Fibroblast of pulmonary artery (primary cell): Measurements from ENCODE around the gene ANXA10.

Experiments used
- DNase-seq: peaks from one replicate; pipeline ENCODE4 v3.0.0-alpha.2; 2010; ENCODE audit warnings: low read depth
- H3K4me3 ChIP-seq: replicated peaks from 2 replicates; pipeline ENCODE4 v1.5.1; 2011; ENCODE audit warnings: low read depth, mild to moderate bottlenecking, control low read depth, low read length, moderate library complexity
- TF ChIP-seq, protein P1 (sequence below): IDR thresholded peaks from 2 replicates; pipeline ENCODE4 v1.5.1; 2011; ENCODE audit warnings: mild to moderate bottlenecking, control low read depth, low read length, inconsistent platforms; ENCODE audit errors: missing control alignments

ANXA10 gene

DNA sequence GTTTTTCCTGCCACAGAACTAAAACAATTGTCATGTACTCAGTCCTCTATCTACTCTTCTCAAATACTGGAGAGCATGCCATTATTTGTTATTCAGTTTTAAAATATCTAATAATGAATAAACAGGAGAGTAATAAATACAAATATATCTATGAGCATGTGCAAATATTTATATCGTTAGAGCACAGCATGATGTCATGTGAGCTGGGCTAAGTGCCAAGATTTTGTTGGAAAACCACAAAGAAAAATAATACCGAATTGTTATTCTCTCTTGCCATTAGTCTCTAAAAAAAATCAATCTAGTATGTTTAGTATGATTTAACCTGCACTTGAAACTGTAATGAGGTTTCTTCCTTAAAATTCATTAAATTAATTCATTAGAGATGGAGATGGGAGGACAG is 129.0 kb downstream of the ANXA10 start:
- H3K4me3 ChIP-seq, result no peak overlapping the region
- DNase-seq, result peak; percentile 88
- TF ChIP-seq, protein P1, sequence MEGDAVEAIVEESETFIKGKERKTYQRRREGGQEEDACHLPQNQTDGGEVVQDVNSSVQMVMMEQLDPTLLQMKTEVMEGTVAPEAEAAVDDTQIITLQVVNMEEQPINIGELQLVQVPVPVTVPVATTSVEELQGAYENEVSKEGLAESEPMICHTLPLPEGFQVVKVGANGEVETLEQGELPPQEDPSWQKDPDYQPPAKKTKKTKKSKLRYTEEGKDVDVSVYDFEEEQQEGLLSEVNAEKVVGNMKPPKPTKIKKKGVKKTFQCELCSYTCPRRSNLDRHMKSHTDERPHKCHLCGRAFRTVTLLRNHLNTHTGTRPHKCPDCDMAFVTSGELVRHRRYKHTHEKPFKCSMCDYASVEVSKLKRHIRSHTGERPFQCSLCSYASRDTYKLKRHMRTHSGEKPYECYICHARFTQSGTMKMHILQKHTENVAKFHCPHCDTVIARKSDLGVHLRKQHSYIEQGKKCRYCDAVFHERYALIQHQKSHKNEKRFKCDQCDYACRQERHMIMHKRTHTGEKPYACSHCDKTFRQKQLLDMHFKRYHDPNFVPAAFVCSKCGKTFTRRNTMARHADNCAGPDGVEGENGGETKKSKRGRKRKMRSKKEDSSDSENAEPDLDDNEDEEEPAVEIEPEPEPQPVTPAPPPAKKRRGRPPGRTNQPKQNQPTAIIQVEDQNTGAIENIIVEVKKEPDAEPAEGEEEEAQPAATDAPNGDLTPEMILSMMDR, result no peak
